Uterus (tissue), 2 donors: Measurements from ENCODE around the gene KSR2.

Source experiments
- CTCF ChIP-seq, 4 experiments: fragments of 200-600 bp in 2 of 4; fragments of 450-650 bp in 2 of 4; sonication (generic) in 2 of 4; IDR thresholded peaks; one replicate each; pipeline ENCODE4 v1.5.1; 2016 to 2019; ENCODE audit warnings: antibody characterized with exemption in 4 of 4, mild to moderate bottlenecking in 2 of 4, moderate library complexity in 1 of 4
- POLR2A ChIP-seq, 2 donors: fragments of 450-650 bp; IDR thresholded peaks; one replicate each; pipeline ENCODE4 v1.6.1; 2016; ENCODE audit warnings: antibody characterized with exemption in 2 of 2, mild to moderate bottlenecking in 1 of 2, moderate library complexity in 1 of 2

- no peak for TF ChIP-seq CTCF (IDR thresholded peaks at IDR 0.05)
- no peak for TF ChIP-seq POLR2A (IDR thresholded peaks at IDR 0.05)
Measured at GRCh38 chr12:117498256-117498655, 470.5 kb downstream of the KSR2 start.
